Nephron progenitor cell (in vitro differentiated cells): ENCODE measurements around the gene FAM227B.
"Not testable (repeated sequence)": the region's sequence is repeated elsewhere in the genome, so short reads cannot be mapped to it uniquely, and the experiment has no call there.

Source experiments
- DNase-seq: peaks from one replicate; pipeline ENCODE4 v3.0.0; 2021
- H3K27ac Mint-ChIP-seq: 2 replicates; pipeline ENCODE4 v1.8.0; 2021; ENCODE audit warnings: mild to moderate bottlenecking, moderate library complexity, mixed read lengths
- H3K27me3 Mint-ChIP-seq: 2 replicates; pipeline ENCODE4 v1.8.0; 2021; ENCODE audit warnings: mild to moderate bottlenecking, low read depth, mixed read lengths; ENCODE audit not compliant: poor library complexity
- H3K36me3 Mint-ChIP-seq: 2 replicates; pipeline ENCODE4 v1.8.0; 2021; ENCODE audit warnings: low read depth, mixed read lengths
- H3K4me1 Mint-ChIP-seq: 2 replicates; pipeline ENCODE4 v1.8.0; 2021; ENCODE audit warnings: mixed read lengths
- H3K4me3 Mint-ChIP-seq: 2 replicates; pipeline ENCODE4 v1.8.0; 2021; ENCODE audit warnings: mild to moderate bottlenecking, moderate library complexity, mixed read lengths
- H3K9me3 Mint-ChIP-seq: 2 replicates; pipeline ENCODE4 v1.8.0; 2021; ENCODE audit warnings: mild to moderate bottlenecking, moderate library complexity, mixed read lengths
- CTCF ChIP-seq: fragments of 200-600 bp; sonication (generic); IDR thresholded peaks from 2 replicates; pipeline ENCODE4 v1.5.0; 2021; ENCODE audit warnings: antibody characterized with exemption

The FAM227B gene

GRCh38 chr15:49370782-49371181 lies 249.8 kb downstream of the FAM227B start:
- no peaks in the 10 kb centered on the region for H3K4me1 Mint-ChIP-seq

GRCh38 chr15:49366496-49366895 lies 254.1 kb downstream of the FAM227B start:
- Mint-ChIP-seq H3K9me3 (no peaks in the 10 kb centered on the region), H3K27ac (no peak overlapping the region), H3K4me3 (no peak overlapping the region), H3K27me3 (no peaks in the 10 kb centered on the region), H3K4me1 (no peaks in the 10 kb centered on the region), H3K36me3 (no peaks in the 10 kb centered on the region)
- TF ChIP-seq CTCF: no peak
- DNase-seq: no peak

More at GRCh38 chr15:49370782-49371181, 249.8 kb downstream of the FAM227B start:
- no peak for DNase-seq
- Mint-ChIP-seq H3K36me3 (no peaks in the 10 kb centered on the region), H3K27ac (no peak overlapping the region), H3K27me3 (no peaks in the 10 kb centered on the region), H3K4me3 (no peak overlapping the region), H3K9me3 (no peaks in the 10 kb centered on the region)
- TF ChIP-seq CTCF: no peak

GRCh38 chr15:49361370-49361769 lies 259.2 kb downstream of the FAM227B start:
- no peaks in the 10 kb centered on the region for H3K4me1 Mint-ChIP-seq
- H3K27ac Mint-ChIP-seq: no peak overlapping the region
- no peak for DNase-seq
- TF ChIP-seq CTCF: no peak
- H3K36me3 Mint-ChIP-seq: no peaks in the 10 kb centered on the region
- H3K27me3 Mint-ChIP-seq: no peaks in the 10 kb centered on the region
- H3K4me3 Mint-ChIP-seq: no peak overlapping the region
- peaks cover 5% of the 10 kb centered on the region for H3K9me3 Mint-ChIP-seq

GRCh38 chr15:49354439-49354838 lies 266.2 kb downstream of the FAM227B start:
- H3K4me1 Mint-ChIP-seq, DNase-seq, H3K27me3 Mint-ChIP-seq, H3K27ac Mint-ChIP-seq, H3K4me3 Mint-ChIP-seq: not testable (repeated sequence)
- peaks cover 22% of the 10 kb centered on the region for H3K9me3 Mint-ChIP-seq
- H3K36me3 Mint-ChIP-seq: peaks cover 19% of the 10 kb centered on the region

- peaks cover 50% of the 10 kb centered on the region for H3K36me3 Mint-ChIP-seq
- no peak for DNase-seq
- H3K9me3 Mint-ChIP-seq: peaks cover 31% of the 10 kb centered on the region
- TF ChIP-seq CTCF: no peak
- H3K27me3 Mint-ChIP-seq: no peaks in the 10 kb centered on the region
- peaks cover 18% of the 10 kb centered on the region for H3K4me1 Mint-ChIP-seq
- no peak overlapping the region for H3K4me3 Mint-ChIP-seq
- H3K27ac Mint-ChIP-seq: no peak overlapping the region
These were observed 277.1 kb downstream of the FAM227B start for GRCh38 chr15:49343546-49343945.

GRCh38 chr15:49339656-49340055 lies 281.0 kb downstream of the FAM227B start:
- Mint-ChIP-seq H3K4me3 (no peak overlapping the region), H3K4me1 (peaks cover 5% of the 10 kb centered on the region), H3K36me3 (peaks cover 53% of the 10 kb centered on the region), H3K27ac (no peak overlapping the region), H3K9me3 (peaks cover 31% of the 10 kb centered on the region), H3K27me3 (no peaks in the 10 kb centered on the region)
- no peak for TF ChIP-seq CTCF
- no peak for DNase-seq
